ENCODE data around the gene RXFP1. TPM values are rescaled to one million over a fixed set of nuclear protein-coding genes. Genes with fewer than 3 reads are reported as not detected.

Gene RXFP1
- total and polyA plus RNA-seq, 2 donors from 2014 or later, result 1.4 to 1.7 TPM

- no peak for TF ChIP-seq CTCF (IDR thresholded peaks at IDR 0.05; ENCODE audit: borderline replicate concordance, extremely low read depth, insufficient read depth)
Measured at GRCh38 chr4:158588777-158589176, 67.1 kb downstream of the RXFP1 start.

GRCh38 chr4:158590306-158590705 is 68.6 kb downstream of the RXFP1 start:
- no peak for TF ChIP-seq CTCF (IDR thresholded peaks at IDR 0.05; ENCODE audit: borderline replicate concordance, extremely low read depth, insufficient read depth)
- Histone ChIP-seq H3K4me1 (ENCODE audit: control insufficient read depth in 2 of 3, insufficient read depth in 2 of 3, low read depth in 1 of 3, low read length in 3 of 3) (peaks cover 0 to 5% (median 0%) of the 10 kb centered on the region in 3 donors), H3K27me3 (ENCODE audit: control insufficient read depth, insufficient read depth, low read length) (no peaks in the 10 kb centered on the region), H3K27ac (ENCODE audit: low read depth in 2 of 2, low read length in 2 of 2) (no peak overlapping the region), H3K4me3 (ENCODE audit: low read length in 3 of 3) (no peak overlapping the region), H3K36me3 (ENCODE audit: control insufficient read depth in 2 of 3, insufficient read depth in 3 of 3, low read length in 3 of 3) (no peaks in the 10 kb centered on the region), H3K9ac (ENCODE audit: low read length in 3 of 3) (no peak overlapping the region), H3K9me3 (ENCODE audit: control insufficient read depth in 2 of 3, insufficient read depth in 1 of 3, low read length in 3 of 3) (no peaks in the 10 kb centered on the region)
- FAIRE-seq (peak; percentile 66), DNase-seq (peak in 3 of 5 donors; percentile 22 to 77 (median 48))
- intact Hi-C loops (cut with DNase I), result no loop called here

More at GRCh38 chr4:158588777-158589176, 67.1 kb downstream of the RXFP1 start:
- Histone ChIP-seq H3K4me3 (ENCODE audit: low read length in 3 of 3) (no peak overlapping the region), H3K4me1 (ENCODE audit: control insufficient read depth in 2 of 3, insufficient read depth in 2 of 3, low read depth in 1 of 3, low read length in 3 of 3) (peaks cover 0 to 5% (median 0%) of the 10 kb centered on the region in 3 donors), H3K9me3 (ENCODE audit: control insufficient read depth in 2 of 3, insufficient read depth in 1 of 3, low read length in 3 of 3) (no peaks in the 10 kb centered on the region), H3K27ac (ENCODE audit: low read depth in 2 of 2, low read length in 2 of 2) (no peak overlapping the region), H3K9ac (ENCODE audit: low read length in 3 of 3) (no peak overlapping the region), H3K27me3 (ENCODE audit: control insufficient read depth, insufficient read depth, low read length) (no peaks in the 10 kb centered on the region), H3K36me3 (ENCODE audit: control insufficient read depth in 2 of 3, insufficient read depth in 3 of 3, low read length in 3 of 3) (no peaks in the 10 kb centered on the region)
- no peak for DNase-seq
- intact Hi-C loops (cut with DNase I), result no loop called here
- FAIRE-seq, result no peak

GRCh38 chr4:158590824-158591223 is 69.1 kb downstream of the RXFP1 start:
- no peak for FAIRE-seq
- Histone ChIP-seq H3K4me3 (ENCODE audit: low read length in 3 of 3) (no peak overlapping the region), H3K4me1 (ENCODE audit: control insufficient read depth in 2 of 3, insufficient read depth in 2 of 3, low read depth in 1 of 3, low read length in 3 of 3) (peaks cover 0 to 5% (median 0%) of the 10 kb centered on the region in 3 donors), H3K9me3 (ENCODE audit: control insufficient read depth in 2 of 3, insufficient read depth in 1 of 3, low read length in 3 of 3) (no peaks in the 10 kb centered on the region), H3K27me3 (ENCODE audit: control insufficient read depth, insufficient read depth, low read length) (no peaks in the 10 kb centered on the region), H3K27ac (ENCODE audit: low read depth in 2 of 2, low read length in 2 of 2) (no peak overlapping the region), H3K36me3 (ENCODE audit: control insufficient read depth in 2 of 3, insufficient read depth in 3 of 3, low read length in 3 of 3) (no peaks in the 10 kb centered on the region), H3K9ac (ENCODE audit: low read length in 3 of 3) (no peak overlapping the region)
- no peak for DNase-seq
- intact Hi-C loops (cut with DNase I), result no loop called here
- TF ChIP-seq CTCF (IDR thresholded peaks at IDR 0.05; ENCODE audit: borderline replicate concordance, extremely low read depth, insufficient read depth), result no peak

Data from kidney (tissue), 14 donors.